Erythroblast (primary cell): Measurements from ENCODE around the gene CCDC30.
"Not testable (repeated sequence)": the region's sequence is repeated elsewhere in the genome, so short reads cannot be mapped to it uniquely, and the experiment has no call there.

Experiments used
- DNase-seq, 2 experiments: peaks; one replicate each; lab custom pipeline; 2025; lab: John Stamatoyannopoulos, UW
- GATA1 ChIP-seq: IDR thresholded peaks from 2 replicates; pipeline ENCODE4 v1.6.1; 2011; ENCODE audit warnings: low read depth, mild to moderate bottlenecking, control low read depth, low read length, moderate library complexity
- POLR2A ChIP-seq: IDR thresholded peaks from 2 replicates; pipeline ENCODE4 v1.6.1; 2011; ENCODE audit warnings: mild to moderate bottlenecking, low read length

Gene CCDC30

DNA sequence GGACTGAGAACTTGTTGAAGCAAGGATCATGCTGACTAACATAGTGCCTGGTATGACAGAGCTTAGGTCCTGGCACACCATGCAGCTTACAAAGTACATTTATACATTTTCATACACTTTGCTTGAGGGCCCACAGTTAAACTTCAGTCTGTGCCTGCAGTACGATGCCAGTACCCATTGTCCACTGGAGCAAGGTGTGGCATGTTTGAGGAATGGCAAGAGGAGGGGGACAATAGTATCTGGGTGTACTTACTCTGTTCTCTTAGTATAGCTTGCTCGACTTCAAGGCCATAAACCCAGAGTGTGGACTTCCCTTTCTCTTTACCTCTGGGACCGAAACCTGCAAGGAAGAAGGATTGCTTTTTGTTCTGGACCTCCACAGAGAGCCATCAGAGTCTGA lies 212.4 kb downstream of the CCDC30 start:
- no peak for TF ChIP-seq POLR2A
- no peak for TF ChIP-seq GATA1
- DNase-seq = no peak

DNA sequence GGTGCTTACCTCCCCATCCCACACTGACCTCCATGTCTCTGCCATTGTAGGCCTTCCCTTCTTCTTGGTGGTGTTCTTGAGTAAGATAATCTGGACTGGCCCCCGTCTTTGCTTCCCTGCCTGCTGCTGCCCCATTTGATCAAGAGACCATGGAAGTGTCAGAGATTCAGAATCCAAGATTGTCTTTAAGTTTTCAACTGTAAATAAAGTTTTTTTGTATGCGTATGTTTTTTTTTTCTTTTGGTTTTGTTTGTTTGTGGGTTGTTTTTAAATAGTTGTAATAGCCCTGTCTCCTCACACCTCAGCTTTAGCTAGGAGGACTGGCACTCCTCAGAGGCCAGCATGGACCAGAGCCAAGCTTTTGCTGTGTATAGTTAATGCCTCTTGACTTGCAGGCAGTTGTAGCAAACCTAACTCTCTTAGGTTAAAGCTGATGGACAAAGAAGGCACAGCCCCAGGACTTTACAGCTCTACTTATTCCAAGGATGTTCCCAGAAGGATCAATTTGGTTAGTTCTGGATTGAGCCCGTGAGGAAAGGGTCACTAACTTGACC lies 213.5 kb downstream of the CCDC30 start:
- TF ChIP-seq GATA1 (no peak), POLR2A (no peak)
- DNase-seq = no peak

GRCh38 chr1:42679364-42679983 lies 216.4 kb downstream of the CCDC30 start:
- DNase-seq = no peak

DNA sequence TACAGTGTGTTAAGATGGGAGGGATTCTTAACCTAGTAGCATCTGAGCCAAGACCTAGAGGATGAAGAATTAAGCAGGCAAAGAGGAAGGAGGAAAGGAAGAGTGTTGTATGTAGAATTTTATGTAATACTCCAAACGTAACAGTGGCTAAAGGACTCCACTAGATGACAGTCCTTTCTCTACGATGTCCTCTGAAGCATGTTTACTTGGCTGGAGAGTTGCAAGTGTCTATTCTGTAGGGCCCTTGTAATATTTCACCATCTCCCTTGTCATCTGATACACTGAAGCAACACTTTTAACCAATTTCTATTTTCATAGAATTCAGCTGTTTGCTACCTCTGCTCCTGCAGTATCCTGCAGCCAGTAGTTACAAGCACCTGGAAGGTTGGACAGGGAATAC lies 217.0 kb downstream of the CCDC30 start:
- no peak for TF ChIP-seq POLR2A
- no peak for DNase-seq

More at GRCh38 chr1:42679364-42679983, 216.4 kb downstream of the CCDC30 start:
- TF ChIP-seq GATA1 = no peak

- TF ChIP-seq POLR2A = no peak
- TF ChIP-seq GATA1 = no peak
- DNase-seq = peak; percentile 64 to 67
Observed at GRCh38 chr1:42680921-42681683, 218.0 kb downstream of the CCDC30 start.

DNA sequence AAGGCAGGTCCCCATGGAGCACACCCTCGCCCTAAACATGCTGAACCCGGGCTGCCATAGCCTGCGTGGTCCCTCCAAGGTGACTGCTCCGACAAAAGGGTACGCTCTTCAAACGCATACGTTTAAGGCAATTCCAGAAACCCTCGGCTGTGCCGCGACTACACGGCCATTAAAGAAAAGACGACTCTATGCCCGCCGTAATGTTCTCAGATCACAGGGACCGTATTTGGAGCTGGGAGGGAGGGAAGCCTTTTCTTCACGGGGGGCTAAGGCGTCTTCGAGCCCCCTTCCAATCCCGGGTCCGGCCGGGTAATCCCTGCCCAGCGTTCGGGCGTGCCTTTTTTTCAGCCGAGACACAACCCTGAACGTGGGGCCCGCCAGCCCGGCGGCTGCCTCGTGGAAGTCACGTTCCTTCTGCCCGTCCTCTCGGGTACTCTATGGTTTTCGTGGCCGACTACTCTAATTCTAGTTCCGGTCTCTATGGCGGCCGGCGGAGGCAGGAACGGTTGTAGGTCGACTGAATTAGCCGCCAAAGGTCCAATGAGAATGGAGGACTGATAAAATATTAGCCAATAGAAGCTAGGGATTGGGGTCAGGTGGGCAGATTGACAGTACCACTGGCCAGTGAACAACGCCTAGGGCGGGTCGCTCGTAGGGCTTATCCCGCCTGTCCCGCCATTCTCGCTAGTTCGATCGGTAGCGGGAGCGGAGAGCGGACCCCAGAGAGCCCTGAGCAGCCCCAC lies 218.8 kb downstream of the CCDC30 start, which contains the start of gene YBX1:
Gene YBX1, plus strand, starts transcription at position 678 of the 743 bp plus-strand sequence. CDS start 148 bp downstream, outside the sequence.
- TF ChIP-seq GATA1 (no peak), POLR2A (peak; percentile 88)
- peak; percentile 99 for DNase-seq

GRCh38 chr1:42682484-42682738 lies 219.3 kb downstream of the CCDC30 start:
- DNase-seq = not testable (repeated sequence)

DNA sequence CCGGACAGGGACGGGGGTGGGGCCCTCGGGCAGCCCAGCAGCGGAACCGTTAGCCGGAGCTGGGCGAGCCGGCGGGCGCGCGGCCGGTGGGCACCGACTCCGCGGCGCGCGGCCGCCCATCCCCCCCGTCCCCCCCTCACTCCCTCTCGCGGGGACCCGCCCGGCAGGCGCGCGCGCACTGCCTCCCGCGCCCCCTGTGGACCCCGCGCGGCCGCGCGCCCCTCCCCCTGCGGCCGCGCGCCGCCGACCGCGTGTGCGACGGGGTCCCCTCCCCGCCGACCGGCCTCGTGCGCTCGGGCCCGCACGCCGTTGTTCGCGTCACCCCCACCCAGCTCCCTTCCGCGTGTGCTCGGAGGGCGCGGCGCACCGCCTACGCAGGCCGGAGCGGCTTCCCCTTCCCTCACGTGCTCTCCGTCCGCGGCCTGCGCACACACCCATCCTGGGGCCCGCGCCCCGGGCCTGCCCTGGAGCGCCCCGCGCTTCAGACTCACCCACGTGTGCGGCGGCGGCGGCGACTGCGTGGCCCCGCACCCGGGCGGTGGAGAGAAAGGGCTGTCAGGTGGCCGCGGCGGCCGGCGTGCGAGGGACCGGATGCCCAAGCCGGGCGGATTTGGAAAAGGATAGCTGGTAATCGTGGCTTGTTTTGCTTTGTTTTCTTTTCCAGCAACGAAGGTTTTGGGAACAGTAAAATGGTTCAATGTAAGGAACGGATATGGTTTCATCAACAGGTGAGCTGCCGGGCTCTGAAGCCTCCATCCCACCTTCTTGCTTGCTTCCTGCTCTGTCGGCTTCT lies 219.8 kb downstream of the CCDC30 start:
- TF ChIP-seq GATA1 = no peak
- peak; percentile 93 to 94 for DNase-seq

- no peak for TF ChIP-seq GATA1
- no peak for TF ChIP-seq POLR2A
- peak; percentile 62 to 64 for DNase-seq
Observed at GRCh38 chr1:42684139-42684538, 221.1 kb downstream of the CCDC30 start.

- DNase-seq = peak; percentile 83 to 91
- TF ChIP-seq GATA1 (no peak), POLR2A (peak; percentile 74)
Observed at GRCh38 chr1:42686418-42686817, 223.3 kb downstream of the CCDC30 start.

- no peak for DNase-seq
Observed at GRCh38 chr1:42689912-42690311, 226.8 kb downstream of the CCDC30 start.

GRCh38 chr1:42690477-42691156 lies 227.5 kb downstream of the CCDC30 start:
- TF ChIP-seq POLR2A (no peak), GATA1 (no peak)
- DNase-seq = no peak

More at GRCh38 chr1:42689912-42690311, 226.8 kb downstream of the CCDC30 start:
- no peak for TF ChIP-seq POLR2A
- TF ChIP-seq GATA1 = no peak

- TF ChIP-seq GATA1 = no peak
- no peak for TF ChIP-seq POLR2A
- no peak for DNase-seq
Observed at GRCh38 chr1:42691157-42691498, 228.0 kb downstream of the CCDC30 start.
